Posterior cingulate gyrus (tissue), 11 donors: ENCODE measurements around the gene SEPTIN12.
"Not testable (repeated sequence)": the region's sequence is repeated elsewhere in the genome, so short reads cannot be mapped to it uniquely, and the experiment has no call there.

ENCODE experiments used
- DNase-seq, 10 donors: peaks; one replicate each; pipeline versions ENCODE4 v3.0.0 to v3.0.0-alpha.2; 2020 to 2021; ENCODE audit warnings: mixed read lengths in 3 of 10
- intact Hi-C: fragments of 100-400 bp; cut with DNase I; formaldehyde crosslinking; loops from one replicate; pipeline ENCODE4 v1.15.1; 2023

The SEPTIN12 gene

GRCh38 chr16:4765511-4766474, 22.4 kb downstream of the SEPTIN12 start:
- intact Hi-C loops, result loop anchor here (2.0 to 5.0 kb wide), 2 partner anchors 31 to 82 kb away; partner anchors contain the start of genes ANKS3, DNAAF8, GLYR1 and UBN1
- DNase-seq, result peak in 1 of 10 donors; percentile 75

- DNase-seq, result no peak
- intact Hi-C loops, result no loop called here
These were observed 24.4 kb downstream of the SEPTIN12 start for GRCh38 chr16:4763791-4764190.

GRCh38 chr16:4762205-4762604, 25.9 kb downstream of the SEPTIN12 start:
- DNase-seq, result peak in 1 of 10 donors; percentile 79
- intact Hi-C loops, result no loop called here

GRCh38 chr16:4760221-4760910, 27.8 kb downstream of the SEPTIN12 start:
- DNase-seq, result no peak
- intact Hi-C loops, result no loop called here

GRCh38 chr16:4755687-4756086, 32.5 kb downstream of the SEPTIN12 start:
- intact Hi-C loops, result no loop called here
- no peak for DNase-seq

GRCh38 chr16:4754865-4755264, 33.3 kb downstream of the SEPTIN12 start:
- intact Hi-C loops, result no loop called here

GRCh38 chr16:4753227-4753626, 34.9 kb downstream of the SEPTIN12 start:
- intact Hi-C loops, result no loop called here
- no peak for DNase-seq

More at GRCh38 chr16:4754865-4755264, 33.3 kb downstream of the SEPTIN12 start:
- DNase-seq, result no peak

- no peak for DNase-seq
- intact Hi-C loops, result no loop called here
These were observed 35.6 kb downstream of the SEPTIN12 start for GRCh38 chr16:4752351-4753100.

- intact Hi-C loops, result no loop called here
- DNase-seq, result no peak
These were observed 37.2 kb downstream of the SEPTIN12 start for GRCh38 chr16:4750896-4751295.

- no peak for DNase-seq
- intact Hi-C loops, result no loop called here
These were observed 38.4 kb downstream of the SEPTIN12 start for GRCh38 chr16:4749700-4750257.

GRCh38 chr16:4748682-4749411, 39.3 kb downstream of the SEPTIN12 start:
- no peak for DNase-seq
- intact Hi-C loops, result no loop called here

- no peak for DNase-seq
- intact Hi-C loops, result no loop called here
These were observed 40.1 kb downstream of the SEPTIN12 start for GRCh38 chr16:4747906-4748681.

GRCh38 chr16:4746991-4747574, 41.1 kb downstream of the SEPTIN12 start:
- intact Hi-C loops, result no loop called here
- DNase-seq, result peak in 4 of 10 donors; percentile 22 to 90 (median 59)

GRCh38 chr16:4746215-4746614, 41.9 kb downstream of the SEPTIN12 start:
- no peak for DNase-seq
- intact Hi-C loops, result no loop called here

- no peak for DNase-seq
- intact Hi-C loops, result no loop called here
These were observed 42.9 kb downstream of the SEPTIN12 start for GRCh38 chr16:4745274-4745569.

GRCh38 chr16:4744555-4745273, 43.4 kb downstream of the SEPTIN12 start:
- DNase-seq, result peak in 1 of 10 donors; percentile 51
- intact Hi-C loops, result no loop called here

GRCh38 chr16:4743226-4743878, 44.8 kb downstream of the SEPTIN12 start:
- intact Hi-C loops, result no loop called here
- no peak for DNase-seq

- DNase-seq, intact Hi-C loops: not testable (repeated sequence)
These were observed 49.8 kb downstream of the SEPTIN12 start for GRCh38 chr16:4738370-4738769.
